NCI-H2196 treated with DMSO at 0.1 percent for 48 hours (cell line): ENCODE measurements around the gene ROBO1.

Experiments
- DNase-seq: peaks from one replicate; lab custom pipeline; 2025; ENCODE audit not compliant: unreplicated experiment; lab: John Stamatoyannopoulos, UW

ROBO1 gene

GRCh38 chr3:78823859-78824258 is 943.9 kb downstream of the ROBO1 start:
- no peak for DNase-seq

GRCh38 chr3:78823434-78823833 is 944.4 kb downstream of the ROBO1 start:
- no peak for DNase-seq

GRCh38 chr3:78822726-78823125 is 945.1 kb downstream of the ROBO1 start:
- no peak for DNase-seq

- DNase-seq, result no peak
Observed at GRCh38 chr3:78820542-78820941, 947.3 kb downstream of the ROBO1 start.

DNA sequence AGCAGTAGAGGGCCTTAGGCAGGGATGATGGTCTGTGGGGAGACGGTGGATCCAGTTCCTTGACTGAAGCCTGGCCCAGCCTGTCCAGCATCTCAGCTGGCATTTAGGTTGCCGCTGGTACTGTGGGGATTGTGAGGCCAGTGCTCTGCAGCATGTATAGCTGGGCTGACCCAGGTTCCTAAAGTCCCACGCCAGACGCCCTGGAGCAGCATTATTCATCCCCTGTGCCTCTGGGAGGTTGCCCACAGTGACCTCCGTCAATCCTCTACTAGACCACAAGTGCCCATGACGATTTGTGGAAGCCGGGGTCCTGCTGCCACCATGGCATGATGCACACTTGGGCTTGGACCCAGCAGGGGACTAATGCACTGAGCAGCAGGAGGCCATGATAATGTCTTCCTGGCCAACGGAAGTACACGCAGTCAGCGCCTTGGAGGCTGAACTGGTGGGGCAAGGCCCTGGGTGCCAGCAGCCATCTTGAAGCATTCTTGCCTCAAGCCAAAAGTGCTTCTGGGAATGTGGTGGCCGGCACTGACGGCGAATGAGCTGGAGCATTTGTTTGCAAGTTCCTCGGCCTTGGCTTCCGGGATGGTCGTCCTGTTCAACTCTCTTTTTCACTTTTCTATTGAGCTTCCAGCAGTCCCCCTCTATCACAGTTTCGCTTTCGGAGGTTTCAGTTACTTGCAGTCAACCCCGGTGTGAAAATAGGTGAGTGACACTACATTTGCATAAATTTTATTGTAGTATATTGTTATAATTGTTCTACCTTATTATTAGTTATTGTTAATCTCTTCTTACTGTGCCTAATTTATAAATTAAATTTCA is 949.4 kb downstream of the ROBO1 start:
- DNase-seq, result no peak

- no peak for DNase-seq
Observed at GRCh38 chr3:78814893-78815562, 952.8 kb downstream of the ROBO1 start.

DNA sequence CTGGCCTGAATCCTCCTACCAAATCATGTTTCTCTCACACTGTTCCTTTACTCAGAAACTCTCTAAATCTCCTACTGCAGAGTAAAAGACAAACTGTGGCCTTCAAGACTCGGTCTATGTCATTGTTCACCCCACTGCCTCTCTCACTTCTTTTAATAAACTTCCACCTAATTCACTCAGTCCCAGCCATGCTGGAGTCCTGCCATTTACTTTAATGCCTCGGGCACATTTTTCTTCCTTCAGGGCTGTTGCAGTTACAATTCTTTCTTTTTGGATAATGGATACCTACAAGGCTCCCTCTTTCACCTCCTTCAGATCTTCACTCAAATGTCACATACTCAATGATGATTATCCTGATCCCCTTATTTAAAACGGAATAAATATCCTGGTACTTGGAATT is 955.6 kb downstream of the ROBO1 start:
- no peak for DNase-seq

GRCh38 chr3:78809966-78810365 is 957.8 kb downstream of the ROBO1 start:
- no peak for DNase-seq

DNA sequence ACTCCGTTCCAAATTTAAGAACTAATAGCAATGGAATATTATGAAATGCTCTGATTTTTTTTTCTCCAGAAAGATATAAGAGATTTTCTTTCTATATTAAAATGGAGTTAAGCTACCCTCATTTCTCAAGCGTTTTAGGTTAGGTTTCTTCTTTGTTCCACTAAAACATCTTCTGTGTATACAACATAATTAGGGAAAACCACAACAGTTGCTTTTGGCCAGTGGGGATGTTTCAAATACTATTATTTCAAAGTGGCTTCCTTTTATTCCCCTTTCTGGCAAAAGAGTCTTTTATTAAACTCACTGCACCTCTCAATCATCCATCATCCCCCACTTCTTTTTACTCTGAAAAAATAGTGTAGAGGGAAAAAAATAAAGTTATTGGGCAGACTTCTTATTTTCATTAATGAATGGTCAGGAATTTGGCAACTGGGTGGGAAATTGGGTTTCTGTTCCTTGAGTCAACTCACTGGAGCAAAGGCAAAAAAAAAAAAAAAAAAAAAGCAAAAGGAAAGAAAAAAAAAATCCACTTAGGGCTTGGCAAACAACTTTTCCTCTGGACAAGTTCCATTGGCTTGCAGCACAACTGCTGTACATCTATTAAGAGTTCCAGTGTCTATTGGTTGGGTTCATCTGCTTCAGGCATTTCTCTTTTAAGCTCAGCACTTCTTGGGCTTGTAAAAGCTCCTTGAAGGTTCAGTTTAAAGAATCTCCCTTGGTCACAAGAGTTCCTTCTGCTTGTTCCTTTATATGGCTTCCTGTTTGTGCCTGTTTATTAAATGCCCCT is 963.4 kb downstream of the ROBO1 start:
- DNase-seq, result no peak

- DNase-seq, result no peak
Observed at GRCh38 chr3:78802562-78802930, 965.3 kb downstream of the ROBO1 start.

GRCh38 chr3:78801926-78802561 is 965.8 kb downstream of the ROBO1 start:
- DNase-seq, result no peak

DNA sequence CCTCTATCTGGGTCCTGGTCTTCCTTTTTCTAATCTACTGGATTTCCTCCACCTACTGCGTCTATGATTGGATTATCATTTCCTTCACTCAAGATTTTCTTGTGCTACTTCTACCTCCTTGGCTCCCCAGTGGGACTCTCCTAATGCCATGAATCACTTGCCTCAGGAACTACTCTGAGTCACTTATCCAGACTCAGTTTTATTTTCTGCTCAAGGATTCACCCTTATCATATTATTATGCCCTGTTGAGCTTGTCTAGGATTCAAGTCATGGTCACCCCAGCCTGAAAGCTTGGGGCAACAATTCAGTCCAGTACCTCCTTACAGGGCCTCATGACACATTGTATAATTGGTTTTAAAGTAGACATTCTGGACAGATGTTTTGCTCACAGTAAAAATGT is 968.1 kb downstream of the ROBO1 start:
- DNase-seq, result no peak

DNA sequence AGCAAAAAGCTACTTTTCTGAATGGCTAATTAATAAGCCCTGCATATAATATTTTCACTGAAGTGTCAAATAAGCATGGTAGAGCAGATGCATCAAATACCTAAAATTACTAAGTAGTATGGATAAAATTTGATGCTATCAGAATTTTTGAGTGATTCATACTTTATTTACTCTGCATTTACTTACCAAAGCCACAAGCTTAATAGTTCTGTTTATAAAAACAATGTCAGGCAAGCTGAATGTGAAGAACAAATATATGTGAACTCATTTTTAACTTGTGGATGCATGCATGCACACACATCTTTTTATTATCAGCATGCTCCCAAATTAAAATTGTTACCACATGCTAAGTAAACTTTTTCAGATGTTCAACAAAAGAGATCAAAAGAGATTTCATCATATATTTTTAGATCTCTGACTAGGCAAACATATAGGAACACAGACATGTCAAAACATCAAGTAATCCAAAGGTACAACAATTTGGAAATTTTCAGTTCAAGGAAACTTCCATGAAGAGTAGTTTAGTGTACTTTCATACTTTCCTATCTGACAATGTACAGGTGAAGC is 969.4 kb downstream of the ROBO1 start:
- DNase-seq, result no peak

DNA sequence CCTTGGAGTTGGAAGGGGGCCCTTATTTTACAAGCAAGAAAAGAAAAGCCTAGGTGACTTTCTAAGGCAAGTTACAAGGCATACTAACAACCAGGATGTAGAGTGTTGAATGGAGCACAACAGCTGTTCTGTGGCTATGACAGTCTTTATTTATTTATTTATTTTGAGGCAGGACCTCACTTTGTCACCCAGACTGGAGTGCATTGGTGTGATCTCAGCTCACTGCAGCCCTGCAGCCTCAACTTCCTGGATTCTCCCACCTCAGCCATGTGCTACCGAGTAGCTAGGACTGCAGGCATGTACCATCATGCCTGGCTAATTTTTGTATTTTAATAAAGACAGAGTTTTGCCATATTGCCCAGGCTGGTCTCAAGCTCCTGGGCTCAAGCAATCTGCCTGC is 973.4 kb downstream of the ROBO1 start:
- no peak for DNase-seq

GRCh38 chr3:78792733-78793132 is 975.1 kb downstream of the ROBO1 start:
- DNase-seq, result no peak

- DNase-seq, result no peak
Observed at GRCh38 chr3:78792212-78792611, 975.6 kb downstream of the ROBO1 start.

DNA sequence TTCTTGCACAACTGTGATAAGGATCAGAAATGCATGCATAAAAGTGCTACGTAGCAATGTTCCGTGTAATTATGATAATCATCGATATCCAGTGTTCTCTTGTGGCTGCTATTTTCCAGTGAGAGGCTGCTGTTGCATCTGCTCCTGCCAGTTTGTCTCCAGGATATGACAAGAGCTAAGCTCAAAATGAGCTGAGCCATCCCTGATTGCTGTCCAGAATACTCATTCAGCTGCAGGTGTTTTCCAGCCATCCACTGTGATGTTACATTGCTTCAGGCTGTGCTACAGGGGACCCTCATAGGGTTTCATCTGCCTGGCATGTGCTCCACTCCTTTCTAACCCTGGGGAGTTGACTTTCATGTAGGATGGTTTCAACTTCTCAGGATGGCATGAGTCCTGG is 976.0 kb downstream of the ROBO1 start:
- no peak for DNase-seq

DNA sequence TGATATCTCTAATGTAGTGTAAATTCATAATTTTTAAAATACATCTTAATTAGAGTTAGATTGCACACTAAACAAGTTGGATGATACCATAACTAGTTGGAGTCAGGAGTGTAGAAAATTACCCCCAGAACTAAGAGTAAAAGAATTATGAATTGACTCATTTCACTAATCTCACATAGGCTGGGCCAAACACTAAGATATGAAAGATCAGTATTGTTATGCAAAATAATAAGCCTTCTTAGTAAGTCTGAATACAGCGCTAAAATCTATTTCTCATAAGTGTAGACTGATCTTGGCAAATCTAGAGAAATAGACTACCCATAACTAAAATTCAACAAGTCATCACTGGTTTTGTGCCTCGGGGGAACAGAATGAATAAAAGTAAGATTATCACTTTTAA is 979.0 kb downstream of the ROBO1 start:
- no peak for DNase-seq

- no peak for DNase-seq
Observed at GRCh38 chr3:78785004-78785403, 982.8 kb downstream of the ROBO1 start.

- DNase-seq, result no peak
Observed at GRCh38 chr3:78781351-78781750, 986.4 kb downstream of the ROBO1 start.
